Hepatic stellate cell (primary cell): ENCODE data around the gene PHGDH.
A peak's percentile ranks its signal among the peaks of the same experiment; 100 is the strongest.
"Not testable (repeated sequence)": the region's sequence is repeated elsewhere in the genome, so short reads cannot be mapped to it uniquely, and the experiment has no call there.

ENCODE experiments used
- DNase-seq: peaks from one replicate; pipeline ENCODE4 v3.0.0; 2011; ENCODE audit warnings: low spot score

Gene PHGDH

DNA sequence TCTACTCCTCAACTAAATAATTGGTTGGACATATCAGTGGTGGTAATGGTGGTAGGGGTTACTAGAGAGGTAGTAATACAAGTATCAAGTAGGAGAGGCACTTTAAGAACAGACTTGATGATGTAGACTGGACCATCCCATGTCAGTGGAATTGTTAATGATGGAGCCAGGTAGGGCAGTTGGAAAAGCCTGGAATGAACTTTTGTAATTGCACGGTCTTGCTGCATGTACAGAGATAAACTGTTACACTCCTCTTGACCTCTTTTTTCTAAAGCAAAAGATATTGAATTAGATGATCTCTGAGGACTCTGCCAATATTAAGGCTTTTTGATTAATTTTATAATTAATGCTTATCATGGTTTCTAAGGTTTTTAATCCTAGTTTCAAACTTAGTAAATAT, 51.2 kb downstream of the PHGDH start:
- no peak for DNase-seq

DNA sequence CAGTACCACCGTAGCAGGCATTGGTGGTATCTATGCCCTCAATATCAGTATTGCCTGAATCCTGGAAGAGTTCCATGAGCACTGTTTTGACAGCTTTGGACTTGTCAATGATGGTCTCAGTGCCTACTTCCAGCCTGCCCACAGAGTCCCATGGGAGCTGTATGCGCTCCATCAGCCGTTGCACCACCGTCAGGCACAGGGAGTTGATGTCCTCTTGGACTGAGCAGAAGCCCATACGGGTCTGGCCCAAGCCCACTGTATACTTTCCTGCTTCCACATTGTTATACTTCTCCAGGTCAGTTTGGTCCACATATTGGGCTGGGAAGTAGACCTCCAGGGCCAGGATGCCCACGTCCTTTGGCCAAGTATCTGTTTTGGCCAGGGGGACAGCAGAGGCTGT, 52.5 kb downstream of the PHGDH start:
- no peak for DNase-seq

DNA sequence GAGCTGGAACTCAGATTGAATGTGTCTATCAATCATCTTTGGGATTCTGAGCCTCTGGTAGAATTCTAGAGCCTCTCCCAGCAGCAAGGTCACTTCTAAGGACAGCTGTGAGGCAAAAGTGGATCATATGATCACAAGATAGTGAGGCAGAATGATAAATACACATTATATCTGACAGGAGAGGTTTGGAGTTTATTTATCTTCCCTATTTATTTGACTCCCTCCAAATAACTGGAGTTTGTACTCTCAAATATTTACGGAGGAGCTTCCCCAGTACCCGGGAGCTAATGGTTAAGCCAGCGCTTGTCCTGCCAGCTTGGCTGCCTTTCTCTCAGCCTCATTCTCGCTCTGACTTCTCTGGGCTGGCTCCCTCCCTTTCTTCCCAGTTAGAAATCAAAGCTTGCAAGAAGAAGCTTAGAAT, 54.6 kb downstream of the PHGDH start:
- no peak for DNase-seq

DNA sequence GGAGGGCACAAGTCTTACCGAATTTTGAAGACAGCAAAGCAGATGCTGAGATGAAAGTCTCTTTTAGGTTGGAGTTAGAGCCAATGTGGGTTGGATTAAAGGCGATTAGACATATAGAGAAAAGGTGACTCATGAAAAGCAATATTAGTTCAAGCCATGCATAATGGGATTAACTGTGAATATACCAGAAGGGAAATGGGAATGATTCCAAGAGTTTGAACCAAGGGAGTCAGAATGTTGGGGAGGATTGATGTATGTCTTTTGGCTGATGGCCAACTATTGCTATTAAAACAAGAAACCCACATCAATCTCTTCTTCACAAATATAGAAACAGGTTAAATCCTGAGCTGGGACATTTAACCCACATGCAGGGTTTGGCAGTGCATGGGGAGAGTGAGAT, 55.8 kb downstream of the PHGDH start:
- DNase-seq: no peak

DNA sequence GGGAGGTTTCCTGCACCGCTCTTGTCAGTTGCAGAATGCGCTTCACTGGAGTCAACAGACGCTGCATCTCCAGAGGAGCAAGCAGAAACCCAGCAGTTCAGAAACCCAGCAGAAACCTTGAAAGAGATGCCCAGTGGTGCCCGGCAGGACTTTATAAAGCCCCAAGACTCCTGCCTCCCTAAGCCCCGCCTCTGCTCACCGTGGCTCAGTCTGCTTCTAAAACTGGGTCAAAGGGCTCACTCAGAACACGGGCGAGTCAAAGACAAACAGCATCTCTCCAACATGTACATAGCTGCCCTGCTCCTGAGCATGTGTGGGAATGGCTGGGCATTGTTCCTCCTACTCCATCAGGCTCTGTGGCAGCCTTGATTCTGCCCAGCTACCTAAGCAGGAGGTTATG, 57.0 kb downstream of the PHGDH start, which contains the start of gene HMGCS2:
TSS of gene HMGCS2 (minus strand) at position 128 of the 400 bp plus-strand sequence. CDS start at position 67, 61 bp downstream.
- DNase-seq: no peak

DNA sequence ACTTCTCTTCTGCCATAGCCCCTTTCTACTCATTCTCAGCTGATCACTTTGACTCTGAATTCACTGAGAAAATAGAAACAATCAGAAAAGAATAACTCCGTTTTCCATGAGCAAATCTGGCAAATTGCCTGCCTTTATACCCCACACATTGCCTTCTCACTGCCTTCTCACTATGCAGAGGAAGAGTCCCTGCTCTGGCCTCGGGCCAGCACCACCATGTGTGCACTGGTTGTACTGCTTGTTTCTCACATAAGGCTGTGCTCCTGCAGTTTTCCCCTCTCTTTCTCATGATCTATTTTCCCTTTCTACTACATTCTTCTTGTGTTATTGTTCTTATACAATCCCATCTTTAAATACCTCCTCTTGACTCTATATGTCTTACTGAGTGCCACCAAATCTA, 59.3 kb downstream of the PHGDH start:
- DNase-seq: no peak

DNA sequence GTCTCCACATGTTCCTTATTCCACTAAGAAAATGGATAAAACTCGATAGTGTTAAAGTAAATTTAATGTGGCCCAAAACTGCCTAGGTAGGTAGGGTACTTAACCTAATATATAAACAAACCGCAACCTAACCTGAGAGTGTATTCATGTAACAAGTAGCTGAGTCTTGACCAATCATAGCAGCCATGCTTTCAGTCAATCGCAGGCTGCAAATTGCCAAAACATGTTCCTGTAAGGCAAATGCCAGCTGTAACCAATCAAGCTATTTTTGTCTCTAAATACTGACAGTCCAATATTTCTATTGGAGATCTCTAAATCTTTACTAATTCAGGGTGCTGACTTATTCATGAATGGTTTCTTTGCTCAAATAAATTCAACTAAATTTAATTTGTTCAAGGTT, 60.0 kb downstream of the PHGDH start:
- no peak for DNase-seq

DNA sequence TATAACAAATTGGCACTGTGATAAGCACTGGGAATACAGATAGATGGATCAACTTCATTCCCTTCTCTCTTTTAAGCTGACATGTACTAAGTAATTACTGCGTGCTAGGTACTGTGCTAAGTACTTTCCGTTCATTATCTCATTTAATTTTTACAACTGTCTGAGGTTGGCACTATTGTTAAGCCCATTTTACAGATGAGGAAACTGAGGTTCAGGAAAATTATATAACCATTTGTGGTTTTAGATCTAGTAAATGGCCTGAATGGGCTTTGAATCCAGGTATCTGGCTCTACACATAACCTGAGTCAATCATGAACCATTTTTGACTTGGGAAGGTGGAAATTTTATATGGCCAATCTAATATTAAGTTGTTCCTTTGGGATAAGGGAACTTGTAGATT, 60.6 kb downstream of the PHGDH start:
- no peak for DNase-seq

DNA sequence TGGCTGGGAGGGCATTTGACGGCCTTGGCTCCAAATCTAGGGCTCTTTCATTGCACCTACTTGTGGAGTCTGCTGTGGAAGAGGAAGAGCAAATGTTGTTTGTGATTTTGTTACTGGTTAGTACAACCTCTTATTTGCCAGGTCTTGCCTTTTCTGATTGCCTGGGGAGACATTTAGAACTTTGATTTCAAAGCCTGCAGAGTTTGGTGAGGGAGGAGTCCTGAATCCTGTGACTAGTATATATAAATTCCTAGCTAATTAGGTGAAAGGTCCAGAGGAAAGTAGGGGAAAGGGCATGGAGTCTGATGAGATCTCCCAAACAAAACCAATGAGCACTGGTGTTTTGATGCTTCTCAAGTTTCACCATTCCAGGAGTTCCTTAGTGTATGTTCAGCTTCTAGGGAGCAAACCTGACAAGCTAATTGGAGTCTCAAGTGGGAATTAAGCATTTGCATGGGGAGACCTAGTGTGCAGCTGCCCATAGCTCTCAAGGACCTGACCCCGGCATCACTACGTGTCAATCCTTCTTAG, 62.0 kb downstream of the PHGDH start:
- no peak for DNase-seq

DNA sequence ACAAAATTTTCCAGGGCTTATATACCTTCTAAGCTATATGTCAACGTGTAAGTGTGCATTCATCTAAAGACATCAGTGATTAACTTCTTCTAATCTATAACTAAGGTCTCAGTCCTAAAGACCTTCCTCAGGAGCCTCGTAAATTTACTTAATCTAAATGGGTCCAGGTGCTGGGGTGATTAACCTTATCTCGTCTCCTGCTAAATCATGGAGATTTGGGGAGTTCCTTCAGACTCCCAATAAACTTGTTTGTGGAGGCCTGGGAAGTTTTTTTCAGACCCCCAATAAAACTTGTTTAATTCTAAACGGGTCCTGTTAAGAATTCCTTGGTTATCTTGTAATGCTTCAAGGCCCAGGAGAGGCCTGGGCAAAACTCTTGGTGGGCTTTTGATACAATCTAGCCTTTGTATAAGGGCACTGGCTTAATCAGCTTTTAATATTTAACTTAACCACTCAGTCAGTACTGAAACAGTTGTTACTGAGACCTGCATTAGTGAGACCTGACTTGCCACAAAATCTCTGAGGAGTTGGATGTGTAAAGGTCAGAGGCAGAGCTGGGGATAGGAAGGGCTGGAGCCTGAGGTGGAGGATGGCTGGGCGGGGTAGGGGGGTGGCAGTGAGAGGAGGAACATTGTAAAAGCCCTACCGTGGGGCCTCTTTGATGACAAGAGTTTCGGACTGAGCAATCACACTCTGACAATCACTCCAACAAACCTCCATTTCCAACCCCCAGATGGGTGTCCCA, 63.2 kb downstream of the PHGDH start:
- DNase-seq: no peak

DNA sequence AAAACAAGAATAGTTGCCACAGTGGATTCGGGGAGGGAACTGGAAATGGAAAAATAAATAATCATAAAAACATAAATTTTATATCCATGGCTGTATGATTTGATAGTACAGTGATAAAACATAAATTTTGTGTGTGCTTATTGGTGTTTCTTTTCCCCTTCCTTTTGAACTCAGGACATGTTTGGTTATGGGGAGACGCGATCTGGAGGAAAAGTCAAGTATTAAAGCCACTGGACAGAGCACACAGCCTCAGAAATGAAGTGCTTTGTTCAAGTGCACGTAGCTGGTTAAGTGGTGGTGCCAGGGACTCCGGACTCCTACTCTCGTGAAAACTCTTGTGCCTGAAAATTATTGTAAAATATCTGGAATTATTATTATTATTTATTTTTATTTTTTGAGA, 66.6 kb downstream of the PHGDH start:
- no peak for DNase-seq

DNA sequence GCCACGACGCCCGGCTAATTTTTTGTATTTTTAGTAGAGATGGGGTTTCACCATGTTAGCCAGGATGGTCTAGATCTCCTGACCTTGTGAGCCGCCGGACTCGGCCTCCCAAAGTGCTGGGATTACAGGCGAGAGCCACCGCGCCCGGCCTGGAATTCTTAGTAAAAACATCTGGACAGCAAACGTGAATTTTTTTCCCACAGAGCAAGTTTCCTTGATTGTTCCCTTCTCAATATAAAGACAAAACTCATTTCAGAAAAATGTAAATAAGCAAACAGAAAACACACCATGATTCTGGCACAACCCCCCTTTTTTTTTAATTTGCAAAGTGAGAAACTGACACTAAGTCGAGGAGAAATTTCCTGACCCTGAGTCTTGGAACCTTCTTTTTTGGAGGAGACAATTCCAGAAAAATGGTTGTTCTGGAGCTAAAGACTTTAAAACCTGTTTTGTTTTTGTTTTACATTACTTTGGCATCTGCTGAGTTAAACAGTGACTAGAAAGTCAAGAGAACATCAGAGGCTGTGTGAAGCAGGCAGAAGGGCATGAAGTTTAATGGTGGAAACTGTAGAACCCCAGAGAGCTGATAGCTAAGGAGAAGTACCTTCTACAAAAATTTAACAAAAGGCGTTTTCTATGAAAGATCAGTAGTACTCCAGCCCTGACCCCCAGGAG, 67.3 kb downstream of the PHGDH start:
- DNase-seq: no peak

DNA sequence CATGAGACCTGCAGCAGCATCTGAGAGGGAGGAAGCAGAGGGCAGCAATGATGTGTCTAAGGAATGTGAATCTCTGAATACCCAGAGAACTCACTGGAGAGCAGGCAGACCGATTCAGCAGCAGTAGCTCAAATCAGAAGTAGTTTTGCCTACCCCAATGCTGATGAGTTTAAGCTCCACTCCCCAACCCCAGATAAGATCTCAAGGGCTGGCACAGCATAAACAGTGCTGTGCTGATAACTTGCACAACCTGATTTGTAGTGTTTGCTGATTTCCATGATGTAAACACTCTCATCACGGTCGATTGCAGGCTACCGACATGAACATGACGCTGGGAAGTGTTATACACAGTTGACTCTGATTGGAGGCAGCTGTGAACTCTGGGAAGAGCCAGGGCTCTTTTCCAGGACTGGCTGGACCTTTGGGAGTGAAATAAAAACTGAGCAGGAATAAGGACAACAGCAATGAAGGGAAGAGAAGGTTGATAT, 68.2 kb downstream of the PHGDH start:
- DNase-seq: peak; percentile 12

DNA sequence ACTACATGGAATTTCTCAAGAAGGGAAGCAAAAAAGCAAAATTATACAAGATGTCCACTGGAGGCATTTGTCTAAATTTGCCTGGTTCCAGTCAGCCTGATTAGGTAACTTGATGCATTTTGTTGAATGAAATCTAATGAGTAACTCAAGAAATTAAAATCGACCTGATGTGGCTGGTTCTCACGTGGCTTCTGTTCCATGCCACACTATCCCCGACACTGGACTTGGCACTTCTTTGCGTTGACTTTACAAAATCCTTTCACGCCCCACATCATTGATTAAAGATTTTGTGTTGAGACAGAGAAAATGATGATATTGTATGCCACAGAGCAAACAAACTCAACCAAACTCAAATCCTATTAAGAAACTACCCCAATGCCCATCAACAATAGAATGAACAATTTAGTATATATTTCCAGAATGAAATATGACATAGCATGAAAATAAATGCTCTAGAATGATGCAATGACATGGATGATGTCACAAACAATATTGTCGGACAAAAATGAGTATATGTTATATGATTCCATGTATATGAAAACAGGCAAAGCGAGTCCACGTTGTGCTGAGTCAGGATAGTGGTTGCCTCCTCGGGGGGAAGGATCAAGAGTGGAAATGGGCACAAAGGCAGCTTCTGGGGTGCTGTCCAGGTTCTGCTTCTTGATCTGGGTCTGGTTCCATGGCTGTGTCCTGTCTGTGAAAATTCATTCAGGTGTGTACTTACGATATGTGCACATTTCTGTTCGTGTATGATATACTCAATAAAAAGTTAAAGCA, 69.9 kb downstream of the PHGDH start:
- no peak for DNase-seq

DNA sequence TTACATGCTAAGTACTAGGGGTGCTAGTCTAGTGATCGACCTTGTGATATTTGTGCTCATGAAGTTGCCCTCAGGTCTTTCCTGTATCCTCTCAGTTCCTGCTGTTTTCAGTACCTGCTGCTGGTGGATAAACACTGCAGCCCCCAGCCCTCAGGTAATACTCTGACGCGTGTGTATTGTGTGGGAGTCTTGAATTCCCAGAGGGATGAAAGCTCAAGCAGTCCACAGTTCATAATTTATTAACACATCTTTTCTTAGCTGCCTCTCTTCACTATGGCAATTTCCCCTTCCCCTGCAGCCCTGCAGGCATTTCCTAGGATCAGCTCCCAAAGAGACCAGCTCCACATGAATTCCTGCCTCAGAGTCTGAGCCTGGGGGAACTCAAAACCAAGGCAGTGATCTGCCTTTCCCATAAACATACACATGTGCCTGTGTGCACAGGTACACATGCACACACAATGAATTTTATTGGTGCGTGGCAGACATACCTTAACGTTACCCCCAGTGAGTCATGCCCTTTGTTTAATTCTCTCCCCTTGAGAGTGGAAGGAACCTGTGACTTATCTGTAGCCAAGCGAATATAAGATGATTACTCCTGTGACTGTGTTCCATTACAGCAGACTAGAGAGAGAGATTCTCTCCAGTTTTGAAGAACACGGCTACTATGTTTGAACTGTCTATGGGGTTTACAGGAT, 71.0 kb downstream of the PHGDH start:
- DNase-seq: no peak

DNA sequence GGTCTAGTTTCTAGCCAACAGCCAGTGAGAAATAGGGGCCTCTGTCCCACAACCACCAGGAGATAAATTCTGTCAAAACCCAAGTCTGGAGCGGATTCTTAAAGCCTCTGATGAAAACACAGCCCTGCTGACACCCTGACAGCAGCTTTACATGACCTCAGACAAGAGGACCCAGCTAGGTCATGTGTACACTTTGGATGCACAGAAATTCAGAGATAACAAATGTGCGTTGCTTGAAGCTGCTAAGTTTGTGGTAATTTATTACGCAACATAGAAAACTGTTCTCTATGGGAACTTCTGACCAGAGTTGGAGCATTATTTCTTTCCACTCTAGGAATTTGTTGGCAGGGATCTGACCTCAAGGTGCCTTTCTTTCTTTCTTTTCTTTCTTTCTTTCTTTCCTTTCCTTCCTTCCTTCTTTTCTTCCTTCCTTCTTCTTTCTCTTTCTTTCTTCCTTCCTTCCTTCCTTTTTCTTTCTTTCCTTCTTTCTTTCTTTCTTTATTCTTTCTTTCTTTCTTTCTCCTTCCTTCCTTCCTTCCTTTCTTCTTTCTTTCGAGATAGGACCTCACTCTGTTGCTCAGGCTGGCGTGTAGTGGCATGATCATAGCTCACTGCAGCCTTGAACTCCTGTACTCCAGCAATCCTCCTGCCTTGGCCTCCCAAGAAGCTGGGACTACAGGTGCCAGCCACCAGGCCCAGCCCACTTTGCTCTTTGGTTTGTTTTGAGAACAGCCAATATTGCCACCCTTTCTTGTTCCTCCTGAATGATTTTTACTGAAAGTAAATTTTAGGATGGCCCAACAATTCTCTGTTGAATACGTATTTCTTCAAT, 71.8 kb downstream of the PHGDH start:
- no peak for DNase-seq

DNA sequence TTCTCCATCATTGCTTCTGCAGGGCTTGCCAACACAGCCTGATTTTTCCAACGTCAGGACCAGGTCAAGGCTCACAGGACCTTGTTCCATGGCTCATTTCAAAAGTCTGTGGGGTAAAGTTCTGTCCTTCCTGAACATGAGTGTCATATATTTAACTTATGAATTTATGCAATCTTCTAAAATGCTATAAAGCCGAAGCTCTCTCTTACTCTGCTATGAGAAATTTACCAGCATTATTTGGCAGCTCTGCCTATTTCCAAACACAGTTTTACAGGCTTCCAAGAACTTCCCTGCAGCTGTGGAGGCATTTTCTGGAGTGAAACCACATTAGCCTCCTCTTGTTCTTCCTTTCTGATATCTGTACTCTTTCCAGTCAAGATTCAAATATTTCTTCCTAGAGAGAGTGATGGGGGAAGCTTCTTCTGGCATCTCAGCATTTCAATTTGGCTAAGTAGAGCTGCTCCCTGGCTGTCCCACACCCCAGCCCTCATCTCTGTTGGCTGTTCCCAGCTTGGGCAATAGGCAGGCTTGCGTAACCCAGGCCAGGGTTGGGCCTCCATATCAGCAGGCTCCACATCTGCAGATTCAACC, 72.6 kb downstream of the PHGDH start:
- DNase-seq: no peak

DNA sequence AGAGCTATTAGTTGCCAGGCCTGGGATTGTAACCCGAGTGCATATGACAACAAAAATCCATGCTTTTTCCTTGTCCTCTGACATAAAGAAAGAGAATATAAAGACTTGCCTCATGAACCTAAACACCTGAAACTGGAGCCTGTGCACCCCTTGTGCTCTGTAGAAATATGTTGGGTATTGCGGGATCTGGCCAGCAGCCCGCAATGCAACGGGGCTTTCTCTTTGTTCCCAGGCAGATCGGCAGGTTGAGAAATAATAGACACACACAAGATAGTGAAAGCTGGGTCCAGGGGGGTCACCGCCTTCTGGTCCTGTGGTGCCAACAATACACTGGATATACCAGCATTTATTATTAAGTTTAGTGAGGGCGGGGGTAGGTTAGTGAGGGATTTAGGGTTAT, 74.3 kb downstream of the PHGDH start:
- DNase-seq: not testable (repeated sequence)

DNA sequence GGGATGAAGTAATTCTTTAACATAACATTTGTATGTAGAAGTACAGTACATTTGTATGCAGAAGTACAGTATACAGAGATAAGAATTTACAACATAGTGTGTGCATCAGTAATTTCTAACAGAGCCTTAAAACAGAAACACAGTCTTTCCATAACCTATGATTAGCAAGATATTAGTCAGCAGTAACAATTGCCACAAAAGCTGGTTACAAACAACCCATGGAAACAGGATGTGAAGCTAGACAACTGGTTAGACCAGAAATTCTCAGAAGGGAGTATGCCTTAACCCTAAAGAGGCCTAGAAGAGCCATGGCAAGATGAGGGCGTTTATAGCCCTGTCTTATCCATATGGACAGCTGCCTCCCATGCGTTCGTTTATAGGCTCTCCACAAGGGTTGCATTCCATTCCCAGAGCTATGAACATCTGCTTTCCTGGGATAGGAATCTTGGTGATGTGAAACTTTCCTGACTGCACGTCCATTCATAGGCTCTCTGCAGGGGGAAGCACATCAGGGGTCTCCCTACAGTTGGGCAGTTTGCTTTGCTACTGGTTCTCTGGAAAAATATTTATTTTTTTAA, 74.8 kb downstream of the PHGDH start:
- not testable (repeated sequence) for DNase-seq

DNA sequence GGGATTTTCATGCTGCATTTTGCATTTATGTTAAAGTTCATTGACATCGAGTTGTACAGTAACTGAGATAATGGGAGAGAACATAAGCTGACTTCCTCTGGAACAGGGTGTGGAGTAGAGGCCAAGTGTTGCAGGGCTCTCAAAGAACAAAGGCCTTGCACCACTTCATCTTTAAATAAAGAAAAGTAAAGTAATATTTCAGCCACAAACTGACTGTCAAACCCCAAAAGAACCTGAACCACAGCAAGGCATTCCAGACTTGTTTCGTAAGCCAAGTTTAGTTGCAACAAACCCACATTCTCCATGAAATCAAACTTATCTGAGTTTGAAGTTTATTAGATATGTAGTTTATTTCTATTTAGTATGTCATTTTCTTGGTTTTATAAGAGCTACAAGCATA, 76.0 kb downstream of the PHGDH start:
- no peak for DNase-seq
